Smooth muscle cell (in vitro differentiated cells): ENCODE results near the gene SSUH2. TPM values are rescaled to one million over a fixed set of nuclear protein-coding genes. Genes with fewer than 3 reads are reported as not detected.

Experiments
- DNase-seq: peaks from one replicate; lab custom pipeline; 2025; ENCODE audit not compliant: unreplicated experiment; lab: John Stamatoyannopoulos, UW
- H2AFZ ChIP-seq: fragments of 200-600 bp; sonication (generic); 2 replicates; pipeline ENCODE4 v1.6.0; 2016; ENCODE audit warnings: antibody characterized with exemption, low read depth, mild to moderate bottlenecking
- H3F3A ChIP-seq: fragments of 200-600 bp; sonication (generic); 2 replicates; pipeline ENCODE4 v1.6.0; 2017; ENCODE audit warnings: antibody characterized with exemption, low read depth
- H3K27ac ChIP-seq: fragments of 200-600 bp; sonication (generic); 2 replicates; pipeline ENCODE4 v1.5.1; 2016; ENCODE audit warnings: low read depth, mild to moderate bottlenecking
- H3K27me3 ChIP-seq: fragments of 200-600 bp; sonication (generic); 2 replicates; pipeline ENCODE4 v1.6.1; 2016; ENCODE audit warnings: low read depth, mild to moderate bottlenecking
- H3K36me3 ChIP-seq: fragments of 200-600 bp; sonication (generic); 2 replicates; pipeline ENCODE4 v1.5.1; 2016; ENCODE audit warnings: low read depth
- H3K4me1 ChIP-seq: fragments of 200-600 bp; sonication (generic); 2 replicates; pipeline ENCODE4 v1.5.1; 2016; ENCODE audit warnings: low read depth
- H3K4me2 ChIP-seq: fragments of 200-600 bp; sonication (generic); 2 replicates; pipeline ENCODE4 v1.6.0; 2016; ENCODE audit warnings: mild to moderate bottlenecking
- H3K4me3 ChIP-seq: fragments of 200-600 bp; sonication (generic); 2 replicates; pipeline ENCODE4 v1.5.1; 2016; ENCODE audit warnings: mild to moderate bottlenecking
- H3K79me2 ChIP-seq: fragments of 200-600 bp; sonication (generic); 2 replicates; pipeline ENCODE4 v1.6.0; 2016; ENCODE audit warnings: low read depth, mild to moderate bottlenecking
- H3K9ac ChIP-seq: fragments of 200-600 bp; sonication (generic); 2 replicates; pipeline ENCODE4 v1.6.0; 2016; ENCODE audit warnings: low read depth
- H3K9me3 ChIP-seq: fragments of 200-600 bp; sonication (generic); replicated peaks from 2 replicates; pipeline ENCODE4 v1.5.1; 2016; ENCODE audit warnings: low read depth
- H4K20me1 ChIP-seq: fragments of 200-600 bp; sonication (generic); 2 replicates; pipeline ENCODE4 v1.6.0; 2016; ENCODE audit warnings: low read depth
- WGBS: methylation state at CpG from one replicate; pipeline ENCODE4 v1.1.7; 2016; ENCODE audit warnings: low lambda C conversion rate; 5-methylcytosine and 5-hydroxymethylcytosine counted together
- polyA plus RNA-seq: library from polyadenylated mRNA; unstranded; fragments of >200 nt; fragmentation: Nextera tagmentation; extraction: Ambion mirVana; gene quantifications from 2 replicates; pipeline ENCODE4 v1.2.1, GENCODE V29; 2016
- total RNA-seq: library from RNA; depleted of rRNA; stranded (reverse); fragments of >200 nt; gene quantifications from 2 replicates; pipeline ENCODE4 v1.2.3, GENCODE V29; 2014
- TF ChIP-seq, protein P1 (sequence below): fragments of 200-600 bp; sonication (generic); IDR thresholded peaks from 2 replicates; pipeline ENCODE4 v1.5.1; 2017; ENCODE audit warnings: borderline replicate concordance, mild to moderate bottlenecking, antibody characterized with exemption; ENCODE audit not compliant: insufficient read depth, poor library complexity, severe bottlenecking

Gene SSUH2
- total and polyA plus RNA-seq, 2 experiments from 2014 or later: 0.09 TPM; not detected in 1

- TF ChIP-seq, protein P1, sequence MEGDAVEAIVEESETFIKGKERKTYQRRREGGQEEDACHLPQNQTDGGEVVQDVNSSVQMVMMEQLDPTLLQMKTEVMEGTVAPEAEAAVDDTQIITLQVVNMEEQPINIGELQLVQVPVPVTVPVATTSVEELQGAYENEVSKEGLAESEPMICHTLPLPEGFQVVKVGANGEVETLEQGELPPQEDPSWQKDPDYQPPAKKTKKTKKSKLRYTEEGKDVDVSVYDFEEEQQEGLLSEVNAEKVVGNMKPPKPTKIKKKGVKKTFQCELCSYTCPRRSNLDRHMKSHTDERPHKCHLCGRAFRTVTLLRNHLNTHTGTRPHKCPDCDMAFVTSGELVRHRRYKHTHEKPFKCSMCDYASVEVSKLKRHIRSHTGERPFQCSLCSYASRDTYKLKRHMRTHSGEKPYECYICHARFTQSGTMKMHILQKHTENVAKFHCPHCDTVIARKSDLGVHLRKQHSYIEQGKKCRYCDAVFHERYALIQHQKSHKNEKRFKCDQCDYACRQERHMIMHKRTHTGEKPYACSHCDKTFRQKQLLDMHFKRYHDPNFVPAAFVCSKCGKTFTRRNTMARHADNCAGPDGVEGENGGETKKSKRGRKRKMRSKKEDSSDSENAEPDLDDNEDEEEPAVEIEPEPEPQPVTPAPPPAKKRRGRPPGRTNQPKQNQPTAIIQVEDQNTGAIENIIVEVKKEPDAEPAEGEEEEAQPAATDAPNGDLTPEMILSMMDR: no peak
- Histone ChIP-seq H3K27me3 (no peaks in the 10 kb centered on the region), H3K9ac (no peak overlapping the region), H2AFZ (no peak overlapping the region), H3K4me2 (no peak overlapping the region), H4K20me1 (no peaks in the 10 kb centered on the region), H3K4me3 (no peak overlapping the region), H3K9me3 (no peaks in the 10 kb centered on the region), H3K27ac (no peak overlapping the region), H3K79me2 (no peaks in the 10 kb centered on the region), H3F3A (no peaks in the 10 kb centered on the region), H3K36me3 (no peaks in the 10 kb centered on the region), H3K4me1 (peaks cover 15% of the 10 kb centered on the region)
- DNase-seq: no peak
- 97% methylated on average over 3 of the region's 3 CpGs for WGBS
Observed at GRCh38 chr3:8604988-8605387, 39.6 kb downstream of the SSUH2 start.

DNA sequence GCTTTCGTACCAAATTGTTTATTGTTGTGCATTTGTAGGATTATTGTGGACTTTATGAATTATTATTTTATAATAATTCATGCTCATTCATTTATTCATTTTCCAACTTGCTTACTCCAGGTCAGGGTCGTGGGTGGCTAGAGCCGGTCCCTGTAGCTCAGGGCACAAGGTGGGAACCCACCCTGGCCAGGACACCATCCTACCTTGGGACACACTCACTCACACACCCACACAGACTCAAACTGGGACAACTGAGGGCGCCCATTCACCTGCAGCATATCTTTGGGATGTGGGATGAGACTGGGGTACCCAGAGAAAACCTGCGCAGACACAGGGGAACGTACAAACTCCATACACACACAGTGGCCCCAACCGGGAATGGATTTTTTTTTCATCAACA, 40.6 kb downstream of the SSUH2 start:
- Histone ChIP-seq H3K9me3 (no peaks in the 10 kb centered on the region), H3K27ac (no peak overlapping the region), H3K4me3 (no peak overlapping the region), H4K20me1 (no peaks in the 10 kb centered on the region), H2AFZ (no peak overlapping the region), H3K9ac (no peak overlapping the region), H3K79me2 (no peaks in the 10 kb centered on the region), H3F3A (no peaks in the 10 kb centered on the region), H3K36me3 (no peaks in the 10 kb centered on the region), H3K4me1 (peaks cover 13% of the 10 kb centered on the region), H3K4me2 (no peak overlapping the region), H3K27me3 (no peaks in the 10 kb centered on the region)
- no peak for DNase-seq
- 98% methylated on average over 7 of the region's 7 CpGs for WGBS
- TF ChIP-seq, protein P1: no peak

DNA sequence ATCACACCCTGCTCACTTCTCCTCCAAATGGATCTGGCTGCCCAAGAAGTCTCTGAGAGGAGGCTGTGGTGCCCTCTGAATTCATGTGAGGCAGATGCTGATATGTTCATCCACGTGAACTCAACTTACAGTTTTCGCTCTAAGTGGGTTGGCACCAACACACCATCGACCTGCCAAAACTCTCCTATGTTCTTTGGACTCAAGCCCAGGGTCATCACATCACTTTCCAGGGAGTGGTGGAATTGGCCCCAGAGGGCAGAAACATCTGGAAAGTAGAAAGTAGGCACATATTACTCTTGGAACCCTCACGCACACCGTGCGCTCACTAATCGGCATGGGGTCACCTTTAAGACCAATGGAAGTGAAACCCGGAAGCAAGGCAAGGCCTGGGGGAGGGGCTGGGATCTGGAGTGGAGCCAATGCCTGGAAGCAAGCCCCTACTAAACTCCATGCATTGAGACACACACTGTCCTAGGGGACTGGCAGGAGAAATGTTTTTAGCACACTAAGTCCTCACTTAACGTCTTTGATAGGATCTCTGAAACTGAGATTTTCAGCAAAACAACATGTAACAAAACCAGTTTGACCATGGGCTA, 41.4 kb downstream of the SSUH2 start:
- 91% methylated on average over 9 of the region's 9 CpGs for WGBS
- no peaks in the 10 kb centered on the region for H3K36me3 ChIP-seq

GRCh38 chr3:8600457-8600856, 44.1 kb downstream of the SSUH2 start:
- H3F3A ChIP-seq: no peaks in the 10 kb centered on the region
- no peaks in the 10 kb centered on the region for H3K79me2 ChIP-seq
- no peak overlapping the region for H3K27ac ChIP-seq
- no peaks in the 10 kb centered on the region for H3K9me3 ChIP-seq
- TF ChIP-seq, protein P1: no peak
- H4K20me1 ChIP-seq: no peaks in the 10 kb centered on the region
- no peak overlapping the region for H3K4me3 ChIP-seq
- no peaks in the 10 kb centered on the region for H3K27me3 ChIP-seq
- H3K36me3 ChIP-seq: no peaks in the 10 kb centered on the region
- DNase-seq: no peak
- H3K9ac ChIP-seq: no peak overlapping the region
- no peak overlapping the region for H2AFZ ChIP-seq
- H3K4me2 ChIP-seq: no peak overlapping the region
- H3K4me1 ChIP-seq: peaks cover 3% of the 10 kb centered on the region

More for the DNA sequence above, 41.4 kb downstream of the SSUH2 start:
- H3K4me1 ChIP-seq: peaks cover 10% of the 10 kb centered on the region
- no peak overlapping the region for H3K4me2 ChIP-seq
- H3K27me3 ChIP-seq: no peaks in the 10 kb centered on the region
- H2AFZ ChIP-seq: no peak overlapping the region
- H3K27ac ChIP-seq: no peak overlapping the region
- no peak for DNase-seq
- no peaks in the 10 kb centered on the region for H3K9me3 ChIP-seq
- no peaks in the 10 kb centered on the region for H3K79me2 ChIP-seq
- no peak overlapping the region for H3K4me3 ChIP-seq
- TF ChIP-seq, protein P1: no peak
- H3K9ac ChIP-seq: no peak overlapping the region
- no peaks in the 10 kb centered on the region for H3F3A ChIP-seq
- no peaks in the 10 kb centered on the region for H4K20me1 ChIP-seq
